ENCODE measurements around the gene CFAP46. TPM values are rescaled to one million over a fixed set of nuclear protein-coding genes. Genes with fewer than 3 reads are reported as not detected.

Gene CFAP46
- total RNA-seq, 1 experiment from 2014 or later, result 2.7 TPM

- no peak for DNase-seq (ENCODE audit: extremely low read depth, low read depth)
Observed at GRCh38 chr10:132980426-132981172, 38.2 kb upstream of the CFAP46 start.

GRCh38 chr10:132979491-132980425 lies 37.4 kb upstream of the CFAP46 start:
- no peak for DNase-seq (ENCODE audit: extremely low read depth, low read depth)

- DNase-seq (ENCODE audit: extremely low read depth, low read depth), result no peak
Observed at GRCh38 chr10:132978542-132978941, 36.2 kb upstream of the CFAP46 start.

- no peak for DNase-seq (ENCODE audit: extremely low read depth, low read depth)
Observed at GRCh38 chr10:132977807-132978206, 35.4 kb upstream of the CFAP46 start.

GRCh38 chr10:132977076-132977475 lies 34.7 kb upstream of the CFAP46 start:
- DNase-seq (ENCODE audit: extremely low read depth, low read depth), result no peak

- no peak for DNase-seq (ENCODE audit: extremely low read depth, low read depth)
Observed at GRCh38 chr10:132975831-132976682, 33.7 kb upstream of the CFAP46 start.

GRCh38 chr10:132974886-132975830 lies 32.8 kb upstream of the CFAP46 start:
- DNase-seq (ENCODE audit: extremely low read depth, low read depth), result no peak

GRCh38 chr10:132974249-132974796 lies 32.0 kb upstream of the CFAP46 start:
- no peak for DNase-seq (ENCODE audit: extremely low read depth, low read depth)

- DNase-seq (ENCODE audit: extremely low read depth, low read depth), result no peak
Observed at GRCh38 chr10:132973903-132974241, 31.5 kb upstream of the CFAP46 start.

GRCh38 chr10:132972986-132973902 lies 30.9 kb upstream of the CFAP46 start:
- DNase-seq (ENCODE audit: extremely low read depth, low read depth), result no peak

GRCh38 chr10:132972149-132972985 lies 30.0 kb upstream of the CFAP46 start:
- no peak for DNase-seq (ENCODE audit: extremely low read depth, low read depth)

- DNase-seq (ENCODE audit: extremely low read depth, low read depth), result no peak
Observed at GRCh38 chr10:132971448-132972148, 29.2 kb upstream of the CFAP46 start.

GRCh38 chr10:132970641-132971438 lies 28.5 kb upstream of the CFAP46 start:
- DNase-seq (ENCODE audit: extremely low read depth, low read depth), result no peak

- no peak for DNase-seq (ENCODE audit: extremely low read depth, low read depth)
Observed at GRCh38 chr10:132967540-132967939, 25.2 kb upstream of the CFAP46 start.

GRCh38 chr10:132965411-132966057 lies 23.2 kb upstream of the CFAP46 start:
- DNase-seq (ENCODE audit: extremely low read depth, low read depth), result no peak
